Fibroblast of skin of abdomen (primary cell): ENCODE measurements around the gene PRDX2.

Experiments
- DNase-seq: peaks from one replicate; pipeline ENCODE4 v3.0.0-alpha.2; 2013

PRDX2 gene

GRCh38 chr19:12779162-12779993 is 22.2 kb downstream of the PRDX2 start:
- DNase-seq: peak; percentile 91

GRCh38 chr19:12778905-12779161 is 22.8 kb downstream of the PRDX2 start:
- no peak for DNase-seq

DNA sequence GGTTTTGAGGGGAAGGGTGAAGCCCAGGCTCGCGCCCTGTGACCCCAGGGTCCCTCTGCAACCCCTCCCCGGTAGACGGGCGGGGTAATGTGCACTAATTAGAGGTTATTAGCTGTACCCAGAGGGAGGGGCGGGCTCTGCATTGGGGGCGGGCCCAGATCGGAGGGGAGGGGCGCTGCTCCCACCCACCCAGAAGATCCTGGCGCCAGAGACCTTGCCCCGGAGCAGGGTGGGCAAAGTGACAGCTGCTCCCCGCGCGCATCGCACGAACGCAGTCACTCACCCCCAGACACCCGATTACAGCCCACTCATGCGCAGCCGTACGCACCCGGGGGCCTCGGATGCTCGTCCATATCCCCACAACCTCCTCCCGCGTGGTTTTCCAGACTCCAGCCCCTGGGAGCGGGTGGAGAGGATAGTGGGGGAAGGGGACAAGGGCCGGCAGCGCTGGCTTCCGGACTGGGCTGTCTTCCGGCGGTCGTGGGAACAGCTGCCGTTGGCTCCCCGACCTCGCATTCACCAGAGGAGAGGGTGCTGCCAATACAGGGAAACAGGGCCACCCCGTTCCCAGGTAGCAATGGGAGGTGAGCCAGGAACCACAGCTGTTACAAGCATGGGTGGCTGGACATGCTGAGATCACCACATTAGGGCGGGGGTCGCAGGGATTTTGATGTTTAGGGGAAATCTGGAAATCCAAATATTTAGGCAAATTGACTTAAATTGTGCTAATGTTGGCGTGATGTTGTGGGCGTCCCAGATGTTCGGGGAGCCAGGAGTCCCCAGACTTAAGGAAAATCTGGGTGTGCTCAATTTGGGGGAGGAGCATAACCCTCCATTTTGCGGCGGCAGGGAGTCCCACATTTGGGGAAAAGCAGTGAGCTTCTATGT is 23.3 kb downstream of the PRDX2 start:
- DNase-seq: peak; percentile 83

- DNase-seq: peak; percentile 78
Observed at GRCh38 chr19:12777217-12778016, 24.2 kb downstream of the PRDX2 start.

- DNase-seq: no peak
Observed at GRCh38 chr19:12774588-12775555, 26.7 kb downstream of the PRDX2 start, which contains the start of gene HOOK2. Gene HOOK2 (minus strand): TSS chr19:12775552. CDS start chr19:12775449, 103 bp downstream.

DNA sequence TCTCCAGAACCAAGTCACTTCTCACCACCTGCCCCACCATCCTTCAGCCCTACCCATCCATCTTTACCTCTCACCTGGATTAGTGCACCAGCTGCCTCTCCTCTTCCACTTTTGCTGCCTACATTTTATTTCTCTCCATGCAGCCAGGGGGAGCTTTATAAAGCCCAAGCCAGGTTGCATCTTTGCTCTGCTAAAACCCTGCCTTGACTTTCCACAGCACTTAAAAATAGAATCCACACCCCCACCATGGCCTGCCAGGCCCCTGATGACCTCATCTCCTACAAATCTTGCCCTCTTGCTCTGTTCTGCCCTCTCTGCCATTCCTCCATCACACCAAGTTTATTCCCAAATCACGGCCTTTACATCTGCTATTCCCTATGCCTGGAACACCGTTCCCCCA is 28.0 kb downstream of the PRDX2 start:
- peak; percentile 33 for DNase-seq

DNA sequence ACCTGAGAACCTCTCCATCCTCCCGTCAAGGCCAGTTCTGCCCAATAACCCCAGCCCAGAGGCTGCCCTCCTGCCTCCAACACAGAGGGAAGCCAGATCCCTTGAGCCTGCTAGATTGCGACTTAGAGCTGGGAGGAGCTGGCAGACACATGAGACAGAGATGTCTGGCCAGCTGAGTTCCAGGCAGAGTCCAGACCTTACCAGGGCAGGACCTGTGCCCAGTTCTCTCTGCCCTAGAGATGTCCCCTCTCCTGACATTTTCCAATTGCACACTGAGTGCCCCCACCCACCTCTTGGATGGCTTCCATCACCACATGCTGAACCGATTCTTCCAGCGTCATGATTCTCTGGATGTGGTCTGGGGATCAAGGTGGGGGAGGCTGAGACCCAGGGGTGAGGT is 29.3 kb downstream of the PRDX2 start:
- DNase-seq: no peak

GRCh38 chr19:12770922-12771321 is 30.7 kb downstream of the PRDX2 start:
- DNase-seq: no peak

- DNase-seq: no peak
Observed at GRCh38 chr19:12769689-12770088, 31.9 kb downstream of the PRDX2 start.

DNA sequence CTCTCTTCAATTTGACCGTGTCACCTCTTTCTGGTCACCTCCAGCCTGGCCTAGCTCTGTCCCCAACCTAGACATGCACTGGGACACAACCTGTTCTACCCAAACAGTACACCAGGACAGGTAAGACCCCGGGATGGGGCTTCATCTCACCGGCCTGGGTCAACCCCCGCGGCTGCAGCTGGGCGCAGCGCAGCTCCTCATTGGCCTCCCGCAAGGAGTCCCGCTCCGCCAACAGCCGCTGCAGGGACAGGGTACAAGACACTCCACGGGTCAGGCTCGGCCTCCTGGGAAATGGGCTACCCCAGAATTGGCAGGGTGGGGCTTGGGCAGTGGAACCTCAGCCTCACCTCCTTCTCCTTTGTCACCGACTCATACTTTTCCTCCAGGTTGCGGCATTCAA is 33.9 kb downstream of the PRDX2 start:
- DNase-seq: no peak

DNA sequence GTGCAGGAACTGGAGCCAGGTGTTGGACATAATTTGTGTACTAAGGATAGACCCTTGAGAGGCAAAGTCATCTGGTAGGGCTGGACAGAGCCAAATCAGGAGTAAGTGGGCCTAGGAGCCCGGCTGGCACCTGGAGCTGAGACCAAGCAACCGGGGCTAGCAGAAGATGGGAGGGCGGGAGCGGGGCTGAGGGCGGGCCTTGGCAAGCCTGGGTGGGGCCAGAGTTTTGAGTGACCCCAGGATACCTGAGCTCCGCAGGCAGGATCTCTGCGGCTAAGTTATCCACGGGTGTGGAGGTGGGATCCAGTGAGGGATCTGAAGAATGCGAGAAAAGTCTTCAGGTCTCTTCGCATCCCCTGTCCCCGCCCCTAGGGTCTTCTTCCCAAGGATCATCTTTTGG is 34.5 kb downstream of the PRDX2 start:
- DNase-seq: no peak

DNA sequence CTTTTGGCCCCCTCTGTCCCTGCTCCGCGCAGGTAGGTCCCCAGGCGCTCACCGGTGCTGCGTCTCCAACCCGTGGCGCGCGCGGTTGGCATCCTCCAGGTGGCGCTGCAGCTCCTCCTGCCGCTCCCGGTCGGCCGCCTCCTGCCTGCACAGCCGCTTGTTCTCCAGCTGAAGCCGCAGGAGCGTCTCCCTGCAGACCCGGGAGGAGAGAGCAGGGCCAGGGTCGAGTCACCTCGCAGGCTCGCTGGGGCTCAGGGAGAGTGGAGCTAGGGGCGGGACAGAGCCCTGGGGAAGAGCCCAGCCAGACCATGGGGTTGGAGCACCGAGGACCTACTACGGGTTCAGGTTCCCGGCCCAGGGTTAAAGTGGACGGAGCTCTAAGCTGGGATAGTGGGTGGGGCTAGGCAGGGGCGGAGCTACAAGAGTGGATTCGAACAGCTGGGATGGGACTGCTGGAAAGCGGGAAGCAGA is 35.5 kb downstream of the PRDX2 start:
- DNase-seq: peak; percentile 81

- no peak for DNase-seq
Observed at GRCh38 chr19:12764698-12765097, 36.9 kb downstream of the PRDX2 start.

DNA sequence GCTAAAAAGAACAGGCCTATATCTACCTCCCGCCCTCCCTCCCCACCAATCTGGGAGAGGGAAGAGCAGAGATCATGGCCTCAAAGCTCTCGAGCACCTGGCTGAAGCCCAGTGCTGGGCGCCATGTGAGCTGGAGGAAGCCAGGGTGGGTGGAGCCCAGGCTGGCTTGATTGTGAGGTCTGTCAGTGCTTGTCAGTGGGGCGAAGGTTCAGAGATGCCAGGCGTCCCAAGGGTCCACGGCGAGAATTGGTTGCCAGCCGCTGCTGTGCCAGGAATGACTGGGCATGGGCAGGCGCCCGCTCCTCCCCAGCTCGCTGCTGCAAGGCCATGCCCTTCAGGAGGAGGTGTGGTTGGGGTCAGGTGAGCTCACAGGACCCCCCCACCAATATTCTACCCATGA is 38.5 kb downstream of the PRDX2 start:
- no peak for DNase-seq

DNA sequence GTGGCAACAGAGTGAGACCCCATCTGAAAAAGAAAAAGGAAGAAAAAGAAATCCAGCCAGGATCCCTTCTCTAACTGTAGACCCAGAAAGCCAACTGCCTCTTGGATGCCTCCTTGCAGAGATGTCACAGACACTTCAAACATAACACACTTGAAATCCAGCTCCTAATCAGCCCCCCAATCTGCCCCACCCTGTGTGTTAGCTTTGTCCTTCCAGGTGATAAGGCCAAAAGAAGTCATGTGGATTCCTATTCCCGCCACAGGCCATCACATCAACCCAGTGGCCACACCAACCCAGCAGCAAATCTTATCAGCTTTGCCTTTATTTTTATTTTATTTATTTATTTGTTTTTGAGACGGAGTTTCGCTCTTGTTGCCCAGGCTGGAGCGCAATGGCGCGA is 41.9 kb downstream of the PRDX2 start:
- DNase-seq: no peak

DNA sequence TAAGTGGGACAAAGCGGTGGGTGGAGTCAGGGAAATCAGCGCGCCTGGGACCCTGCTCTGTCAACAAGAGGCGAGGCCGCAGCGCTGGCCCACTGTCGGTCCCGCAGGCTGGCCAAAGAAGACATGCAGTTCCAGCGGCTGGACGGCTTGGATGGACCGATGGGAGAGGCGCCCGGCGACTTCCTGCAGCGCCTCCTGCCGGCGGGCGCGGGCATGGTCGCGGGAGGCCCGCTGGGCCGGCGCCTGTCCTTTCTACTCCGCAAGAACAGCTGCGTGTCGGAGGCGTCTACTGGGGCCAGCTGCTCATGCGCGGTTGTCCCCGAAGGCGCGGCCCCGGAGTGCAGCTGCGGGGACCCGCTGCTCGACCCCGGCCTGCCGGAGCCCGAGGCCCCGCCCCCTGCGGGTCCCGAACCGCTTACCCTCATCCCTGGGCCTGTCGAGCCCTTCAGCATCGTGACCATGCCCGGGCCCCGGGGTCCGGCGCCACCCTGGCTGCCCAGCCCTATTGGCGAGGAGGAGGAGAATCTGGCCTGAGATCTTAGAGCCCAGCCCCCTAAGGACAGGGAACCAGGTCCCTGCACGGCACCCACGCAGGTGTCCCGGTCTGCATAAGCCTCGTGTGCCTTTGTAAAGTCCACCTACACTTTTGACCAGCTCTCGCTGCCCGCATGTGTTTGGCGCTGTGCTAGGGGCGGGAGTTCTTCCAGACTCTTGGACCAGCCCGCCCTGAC is 43.9 kb downstream of the PRDX2 start:
- peak; percentile 58 for DNase-seq

GRCh38 chr19:12756150-12756883 is 45.3 kb downstream of the PRDX2 start:
- no peak for DNase-seq

- DNase-seq: no peak
Observed at GRCh38 chr19:12754465-12755196, 47.0 kb downstream of the PRDX2 start.

DNA sequence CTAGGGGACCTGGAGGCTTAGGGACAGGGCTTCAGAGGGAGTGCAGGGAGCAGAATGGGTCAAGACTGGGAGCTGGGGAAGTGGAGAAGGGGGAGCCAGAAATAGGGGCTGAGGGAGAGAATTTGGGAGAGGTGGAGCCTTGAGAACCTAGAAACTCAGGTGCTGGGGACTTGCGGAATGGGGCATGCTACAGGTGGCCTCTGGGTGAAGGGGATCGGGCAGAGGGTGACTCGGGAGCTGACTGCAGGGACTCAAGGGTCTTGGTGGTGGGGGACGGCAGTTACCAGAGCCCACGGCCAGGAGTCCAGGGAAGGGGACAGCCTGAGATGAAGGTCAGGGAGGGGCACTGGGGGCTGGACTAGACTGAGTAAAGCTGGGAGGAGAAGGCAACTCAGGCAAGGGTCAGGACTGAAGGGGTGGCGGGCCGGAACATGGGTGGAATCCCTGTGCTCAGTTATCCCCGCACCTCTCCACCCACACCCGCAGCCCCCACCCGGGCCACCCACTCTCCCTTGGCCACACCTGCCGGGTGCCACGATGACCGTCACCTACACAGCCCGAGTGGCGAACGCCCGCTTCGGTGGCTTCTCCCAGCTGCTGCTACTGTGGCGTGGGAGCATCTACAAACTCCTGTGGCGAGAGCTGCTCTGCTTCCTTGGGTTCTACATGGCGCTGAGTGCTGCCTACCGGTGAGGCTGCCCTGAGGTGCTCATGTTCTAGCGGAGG is 49.4 kb downstream of the PRDX2 start:
- no peak for DNase-seq
